Activated CD4-positive, alpha-beta T cell treated with anti-CD3 and anti-CD28 coated beads, Interleukin-2, Interleukin-4, amounts not matched to agents 100 ng/mL and 50 ng/mL, durations not matched to agents 16 hours and 8 hours (primary cell): ENCODE data around the gene OAT.

ENCODE experiments used
- DNase-seq: peaks from one replicate; pipeline ENCODE4 v3.0.0-alpha.2; 2020; ENCODE audit warnings: low spot score

The OAT gene

DNA sequence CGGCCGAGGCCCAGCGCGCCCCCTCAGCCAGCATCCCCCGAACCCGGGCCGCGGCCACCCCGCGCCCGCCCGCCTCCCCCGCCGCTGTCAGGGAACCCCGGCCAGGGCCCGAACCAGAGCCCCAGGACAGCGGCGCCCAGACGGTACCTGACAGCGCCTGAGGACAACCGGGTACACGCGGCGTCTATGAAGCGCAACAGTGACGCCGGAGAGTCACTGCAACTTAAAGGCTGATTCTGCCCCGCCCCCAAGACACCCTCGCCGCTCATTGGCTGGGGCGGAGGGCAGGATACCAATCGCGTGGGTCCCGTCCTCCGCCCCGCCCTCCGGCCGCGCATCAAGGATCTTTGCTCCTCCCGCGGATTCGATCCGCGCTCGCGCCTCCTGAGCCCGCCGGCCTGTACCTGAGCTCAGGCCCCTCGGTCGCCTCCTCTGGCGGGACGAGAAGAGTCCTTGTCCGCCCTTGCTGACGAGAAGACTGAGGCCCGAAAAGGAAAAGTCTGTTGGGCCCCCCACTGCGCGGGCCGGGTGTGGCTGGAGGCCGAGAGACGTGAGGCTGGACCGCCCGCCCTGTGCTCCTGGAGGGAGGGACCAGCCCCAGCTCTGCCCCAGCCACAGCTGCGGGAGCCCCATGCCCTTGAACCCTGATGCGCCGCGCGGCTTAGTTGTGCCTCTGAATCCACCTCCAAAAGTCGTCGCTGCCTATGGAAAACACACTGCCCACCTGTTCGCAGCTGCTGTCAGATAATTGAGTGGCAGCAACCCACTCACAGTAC is at the start of gene OAT:
Gene OAT, minus strand, starts transcription at position 198 of the 776 bp plus-strand sequence. CDS start 6,752 bp downstream, outside the sequence.
- DNase-seq, result peak; percentile 95

DNA sequence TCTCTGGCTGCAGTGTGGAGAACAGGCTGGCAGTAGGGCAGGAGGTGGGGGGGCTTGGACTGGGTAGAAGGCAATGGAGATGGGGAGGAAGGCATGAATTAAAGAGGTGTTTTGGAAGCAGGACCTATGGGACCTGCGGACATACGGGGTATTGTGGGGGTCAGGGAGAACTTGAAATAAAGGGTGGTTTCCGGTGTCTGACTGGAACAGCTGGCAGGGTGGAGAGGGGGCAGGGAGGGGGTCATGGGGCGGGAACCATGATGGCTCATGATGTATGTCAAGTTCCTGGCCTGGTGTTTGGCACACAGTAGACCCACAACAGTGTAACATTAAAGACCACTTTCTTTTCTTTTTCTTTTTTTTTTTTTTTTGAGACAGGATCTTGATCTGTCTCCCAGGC is 48.4 kb upstream of the OAT start:
- DNase-seq, result no peak

DNA sequence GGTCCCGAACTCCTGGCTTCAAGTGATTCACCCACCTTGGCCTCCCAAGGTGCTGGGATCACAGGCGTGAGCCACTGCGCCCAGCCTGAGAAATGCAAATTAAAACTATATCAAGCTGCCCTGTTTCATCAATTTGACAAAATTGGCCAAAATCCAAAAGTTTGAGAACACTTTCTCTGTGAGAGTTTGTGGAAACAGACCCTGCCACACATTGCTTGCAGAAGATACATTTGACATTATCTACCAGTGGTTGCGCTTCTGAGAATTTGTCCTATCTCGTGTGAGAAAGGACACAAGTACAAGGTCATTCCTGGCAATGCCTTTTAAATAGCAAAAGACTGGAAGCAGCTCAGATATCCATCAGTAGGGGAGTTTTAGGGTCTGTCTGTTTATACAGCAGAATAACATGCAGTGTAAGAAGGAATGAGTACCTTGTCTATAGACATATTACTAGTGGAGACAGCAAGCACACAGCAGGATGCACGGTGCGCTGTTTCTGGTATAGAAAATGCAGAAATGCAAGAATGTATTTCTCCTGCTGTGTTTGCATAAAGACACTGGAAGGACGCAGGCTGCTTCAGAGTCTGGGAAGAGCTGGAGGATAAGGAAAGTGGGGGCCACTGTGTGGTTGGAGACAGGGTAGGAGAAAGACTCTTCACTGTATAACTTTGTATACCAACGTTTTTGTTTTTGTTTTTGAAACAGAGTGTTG is 47.2 kb upstream of the OAT start:
- DNase-seq, result no peak

DNA sequence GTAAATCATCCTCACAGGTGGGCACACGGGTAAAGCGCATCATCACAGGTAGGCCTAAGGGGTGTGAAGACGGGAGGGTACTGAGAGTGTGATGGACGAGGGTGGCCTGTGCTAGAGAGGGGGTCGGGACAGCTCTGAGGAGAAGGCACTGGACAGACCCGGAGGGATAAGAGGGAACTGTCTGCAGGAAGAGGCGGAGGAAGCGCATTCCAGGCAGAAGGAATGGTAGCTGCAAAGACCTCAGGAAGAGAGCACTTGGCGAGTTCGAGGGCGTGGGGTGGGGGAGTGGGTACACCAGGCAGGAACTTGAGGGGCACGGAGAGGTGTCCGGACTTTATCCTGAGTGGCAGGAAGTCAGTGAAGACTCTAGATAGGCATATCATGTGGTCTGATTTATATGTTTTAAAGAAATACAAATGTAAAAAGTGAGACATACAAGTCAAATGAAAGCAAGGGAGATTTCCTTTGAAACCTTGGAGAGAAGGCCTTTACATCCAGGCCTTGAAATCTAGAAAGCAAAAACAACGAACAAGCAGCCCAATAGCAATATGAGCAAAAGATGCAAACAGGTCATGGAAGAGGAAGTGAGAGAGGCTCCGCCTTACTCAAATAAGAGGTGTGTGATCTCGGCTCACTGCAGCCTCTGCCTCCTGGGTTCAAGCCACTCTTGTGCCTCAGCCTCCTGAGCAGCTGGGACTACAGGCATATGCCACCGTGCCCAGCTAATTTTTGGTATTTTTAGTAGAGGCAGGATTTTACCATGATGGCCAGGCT is 46.5 kb upstream of the OAT start:
- DNase-seq, result no peak

DNA sequence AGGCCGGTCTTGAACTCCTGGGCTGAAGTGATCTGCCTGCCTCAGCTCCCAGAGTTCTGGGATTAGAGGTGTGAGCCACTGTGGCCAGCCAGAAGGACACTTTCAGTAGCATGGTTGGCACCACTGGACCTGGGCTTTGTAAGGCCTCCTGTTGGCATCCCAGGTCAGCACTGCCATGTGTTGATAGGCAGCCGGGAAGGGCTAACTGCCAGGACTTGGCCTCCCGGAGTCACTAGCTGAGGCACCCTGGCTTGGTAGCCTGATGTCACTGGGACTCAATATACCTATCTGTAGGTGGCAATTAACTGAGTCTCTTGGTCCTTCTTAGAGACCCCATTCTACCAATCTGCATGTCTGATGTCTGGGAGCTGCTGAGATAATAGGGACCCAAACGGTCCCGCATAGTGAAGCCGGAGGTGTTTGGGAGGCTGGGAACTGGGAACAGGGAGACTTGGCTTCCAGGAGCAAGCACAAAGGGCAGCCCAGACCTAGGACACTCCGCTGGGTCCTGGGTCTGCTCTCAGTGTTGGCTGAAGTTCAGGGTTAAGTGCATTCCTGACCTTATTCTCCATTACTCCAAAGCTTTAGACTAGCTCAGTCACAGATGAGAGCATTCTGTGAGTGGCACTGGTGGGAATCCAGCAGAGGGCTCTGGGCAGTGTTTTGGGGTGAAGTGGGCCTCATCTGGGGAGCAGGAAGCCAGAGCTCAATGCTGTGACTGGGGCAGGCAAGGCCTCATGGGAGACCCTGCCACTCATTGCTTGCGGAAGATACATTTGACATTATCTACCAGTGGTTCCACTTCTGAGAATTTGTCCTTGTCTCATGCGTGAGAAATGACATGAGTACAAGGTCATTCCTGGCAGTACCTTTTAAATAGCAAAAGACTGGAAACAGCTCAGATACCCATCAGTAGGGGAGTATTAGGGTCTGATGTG is 45.6 kb upstream of the OAT start:
- DNase-seq, result no peak

DNA sequence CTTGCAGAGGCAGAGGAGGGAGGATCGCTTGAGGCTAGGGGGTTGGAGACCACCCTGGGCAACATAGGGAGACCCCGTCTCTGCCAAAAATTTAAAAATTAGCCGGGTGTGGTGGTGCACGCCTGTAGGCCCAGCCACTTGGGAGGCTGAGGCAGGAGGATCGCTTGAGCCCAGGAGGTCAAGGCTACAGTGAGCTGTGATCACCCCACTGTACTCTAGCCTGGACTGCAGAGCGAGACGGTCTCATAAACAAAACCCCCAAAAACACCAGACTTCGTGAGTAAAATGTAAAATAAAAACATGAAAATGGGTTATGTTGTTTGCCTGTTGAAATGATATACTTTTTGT is 43.6 kb upstream of the OAT start:
- no peak for DNase-seq

DNA sequence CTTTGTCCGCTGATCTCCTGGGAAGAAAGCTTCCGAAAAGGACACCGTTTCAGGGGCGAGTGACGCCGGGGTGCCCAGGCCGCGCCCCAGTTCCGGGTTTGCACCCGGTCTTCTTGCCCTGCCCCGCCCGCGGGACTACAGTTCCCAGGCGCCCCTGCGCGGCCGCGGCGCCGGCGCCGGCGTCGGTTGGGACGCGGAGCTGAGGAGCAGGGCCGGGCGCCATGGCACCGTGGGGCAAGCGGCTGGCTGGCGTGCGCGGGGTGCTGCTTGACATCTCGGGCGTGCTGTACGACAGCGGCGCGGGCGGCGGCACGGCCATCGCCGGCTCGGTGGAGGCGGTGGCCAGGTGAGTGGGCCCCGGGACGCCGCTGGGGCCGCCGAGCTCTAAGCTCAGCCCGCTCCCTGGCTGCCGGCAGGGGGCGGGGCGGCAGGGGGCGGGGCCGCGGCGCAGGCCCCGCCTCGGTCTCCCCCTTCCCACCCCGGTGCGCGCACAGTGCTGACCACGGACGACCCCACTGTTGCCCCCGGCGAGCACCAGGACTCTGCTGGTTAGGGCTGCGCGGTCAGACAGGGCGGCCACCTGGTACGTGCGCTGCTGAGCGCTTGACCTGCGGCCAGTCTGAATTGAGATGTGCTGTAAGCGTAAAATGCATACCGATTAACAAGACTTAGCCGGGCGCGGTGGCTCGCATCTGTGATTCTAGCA is 43.1 kb upstream of the OAT start, which contains the start of gene LHPP:
Gene LHPP, plus strand, starts transcription at position 182 of the 706 bp plus-strand sequence. Its CDS starts 40 bp downstream, at position 222.
- peak; percentile 85 for DNase-seq

DNA sequence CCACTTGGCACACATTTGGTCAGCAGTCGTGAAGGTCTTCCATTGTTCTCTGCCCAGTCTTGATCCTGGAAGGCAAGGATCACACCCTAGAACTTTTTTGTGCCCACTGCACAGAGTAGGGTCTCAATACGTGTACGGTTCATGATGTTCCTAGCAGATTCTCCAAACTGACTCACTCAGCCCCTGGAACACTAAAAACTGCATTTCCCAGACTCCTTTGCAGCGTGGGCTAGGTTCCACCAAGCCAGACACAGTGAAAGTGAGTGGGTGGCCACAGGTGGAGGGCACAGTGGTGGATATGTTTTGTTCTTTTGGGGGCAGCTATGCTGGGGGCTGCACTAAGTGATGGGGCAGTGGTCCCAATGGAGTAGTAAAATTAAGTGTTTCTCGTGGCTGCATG is 41.4 kb upstream of the OAT start:
- no peak for DNase-seq

DNA sequence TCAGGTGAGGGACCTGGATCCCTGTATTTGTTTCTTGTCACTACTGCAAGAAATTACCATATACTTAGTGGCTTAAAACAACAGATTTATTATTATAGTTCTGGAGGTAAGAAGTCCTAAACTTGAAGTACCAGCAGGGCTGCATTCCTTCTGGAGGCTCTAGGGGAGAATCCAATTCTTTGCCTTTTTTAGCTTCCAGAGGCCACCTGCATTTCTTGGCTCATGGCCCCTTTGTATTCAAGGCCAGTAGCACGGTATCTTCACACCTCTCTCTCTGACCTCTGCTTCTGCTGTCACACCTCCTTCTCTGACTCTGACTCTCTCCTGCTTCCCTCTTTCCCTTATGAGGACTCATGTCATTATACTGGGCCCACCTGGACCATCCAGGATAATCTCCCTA is 40.7 kb upstream of the OAT start:
- DNase-seq, result no peak

DNA sequence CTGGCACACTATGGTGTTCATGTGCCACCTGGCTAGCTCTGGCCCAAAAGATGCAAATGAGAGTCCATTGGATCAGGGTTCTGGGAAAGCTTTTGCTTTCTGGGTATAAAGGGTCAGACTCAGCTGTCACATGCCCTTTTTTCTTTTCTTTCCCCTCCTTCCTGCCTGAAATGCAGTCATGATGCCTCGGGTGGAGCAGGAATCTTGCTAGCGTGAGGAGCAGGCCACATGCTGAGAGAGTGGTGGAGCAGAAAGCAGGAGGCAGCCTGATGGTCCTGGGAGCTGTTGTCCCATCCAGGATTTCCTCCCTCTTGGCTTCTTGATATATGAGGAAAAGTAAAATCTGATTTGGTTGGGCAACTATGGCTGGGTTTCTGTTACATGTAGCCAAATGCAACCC is 40.2 kb upstream of the OAT start:
- no peak for DNase-seq

DNA sequence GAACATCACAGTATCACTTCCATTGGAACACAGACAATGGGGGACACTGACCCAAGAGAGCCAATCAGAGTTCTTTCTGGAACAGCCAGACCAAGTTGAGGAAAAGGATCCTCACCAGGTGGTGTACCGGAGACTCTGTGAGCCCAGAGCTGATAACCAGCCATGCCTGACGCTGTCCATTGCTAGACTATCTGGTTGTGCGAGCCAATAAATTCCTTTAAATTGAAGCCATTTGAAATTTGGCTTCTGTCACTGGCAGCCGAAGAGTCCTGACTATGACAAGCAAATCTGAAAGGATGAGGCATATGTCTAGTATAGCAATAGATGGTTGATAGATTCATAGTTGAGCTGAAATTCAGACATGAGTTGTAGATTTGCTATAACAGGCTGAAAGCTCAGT is 39.8 kb upstream of the OAT start:
- no peak for DNase-seq

DNA sequence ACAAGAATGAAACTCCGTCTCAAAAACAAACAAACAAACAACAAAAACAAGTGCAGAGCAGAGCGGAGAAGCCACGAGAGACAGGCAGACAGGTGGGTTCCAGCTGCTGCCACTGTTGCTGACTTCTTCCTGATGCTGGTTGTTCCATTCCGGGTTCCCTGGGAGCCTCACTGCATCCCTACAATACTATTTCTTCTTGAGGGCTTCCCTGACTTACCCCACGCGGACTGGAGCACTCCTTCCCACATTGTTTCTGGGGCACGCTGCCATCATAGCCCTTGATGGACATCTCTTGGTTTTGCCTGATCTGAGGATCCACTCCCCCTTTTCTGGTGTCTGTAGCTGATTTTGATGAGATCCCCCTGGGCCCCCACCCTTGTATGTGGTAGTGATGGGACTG is 36.7 kb upstream of the OAT start:
- DNase-seq, result no peak

DNA sequence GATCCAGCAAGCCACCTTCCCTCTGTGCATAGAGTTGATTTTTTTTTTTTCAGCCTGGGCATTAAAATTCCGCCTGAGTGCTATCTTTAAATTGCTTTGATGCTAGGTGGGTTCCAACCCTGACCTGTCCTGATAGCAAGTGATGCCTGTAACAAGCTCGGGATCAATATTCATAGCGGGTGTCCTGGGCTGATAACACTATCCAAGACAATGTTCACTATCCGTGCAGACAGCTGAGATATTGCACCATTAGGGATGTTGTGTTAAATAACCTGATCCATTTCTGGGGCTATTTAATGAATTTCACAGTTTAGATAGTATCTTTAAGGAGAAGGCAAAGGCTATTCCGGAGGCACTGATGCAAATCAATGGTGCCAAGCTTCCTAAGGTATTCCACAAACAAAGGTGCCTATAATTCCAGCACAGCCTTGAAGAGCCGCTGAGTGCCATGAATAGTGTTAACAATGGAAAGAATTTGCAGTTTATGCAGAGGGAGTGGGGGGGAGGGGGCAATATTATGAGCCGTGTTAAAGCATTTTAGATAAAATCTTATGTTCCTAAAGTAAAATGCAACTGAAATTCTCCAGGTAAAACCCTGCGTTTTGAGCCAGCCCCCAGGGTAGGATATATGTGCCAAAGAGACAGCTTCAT is 35.4 kb upstream of the OAT start:
- DNase-seq, result no peak

DNA sequence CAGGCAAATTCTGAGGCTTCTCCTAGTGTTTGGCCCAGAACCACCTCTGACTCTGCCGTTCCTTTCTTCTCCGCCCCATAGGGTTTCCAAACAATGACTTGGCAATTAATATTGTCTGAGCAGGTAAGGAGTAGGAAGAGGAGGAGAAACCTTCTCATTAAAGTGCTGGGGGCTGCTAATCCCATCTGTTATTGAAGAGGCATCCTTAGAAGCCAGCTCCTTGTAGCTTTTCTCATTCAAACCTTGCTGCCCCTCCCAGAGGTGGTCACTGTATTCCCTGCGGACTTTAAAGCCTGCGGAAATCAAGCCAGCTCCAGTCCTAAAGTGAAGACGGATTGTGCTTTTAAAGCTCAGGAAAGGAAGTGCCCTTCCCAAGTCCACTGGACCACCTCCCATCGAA is 32.6 kb upstream of the OAT start:
- no peak for DNase-seq

DNA sequence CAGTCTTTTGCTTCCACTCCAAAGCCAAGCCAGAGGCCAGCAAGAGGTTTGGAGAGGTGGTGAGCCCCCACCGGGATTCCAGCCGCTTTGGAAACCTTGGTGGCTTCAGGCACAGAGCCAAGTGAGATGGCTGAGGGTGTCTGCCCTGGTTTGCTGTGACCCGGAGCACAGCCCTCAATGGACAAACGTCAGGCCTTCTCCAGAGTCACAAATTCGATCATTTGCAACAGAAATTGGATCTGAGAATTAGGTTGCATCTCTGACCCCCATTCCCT is 32.0 kb upstream of the OAT start:
- DNase-seq, result no peak

DNA sequence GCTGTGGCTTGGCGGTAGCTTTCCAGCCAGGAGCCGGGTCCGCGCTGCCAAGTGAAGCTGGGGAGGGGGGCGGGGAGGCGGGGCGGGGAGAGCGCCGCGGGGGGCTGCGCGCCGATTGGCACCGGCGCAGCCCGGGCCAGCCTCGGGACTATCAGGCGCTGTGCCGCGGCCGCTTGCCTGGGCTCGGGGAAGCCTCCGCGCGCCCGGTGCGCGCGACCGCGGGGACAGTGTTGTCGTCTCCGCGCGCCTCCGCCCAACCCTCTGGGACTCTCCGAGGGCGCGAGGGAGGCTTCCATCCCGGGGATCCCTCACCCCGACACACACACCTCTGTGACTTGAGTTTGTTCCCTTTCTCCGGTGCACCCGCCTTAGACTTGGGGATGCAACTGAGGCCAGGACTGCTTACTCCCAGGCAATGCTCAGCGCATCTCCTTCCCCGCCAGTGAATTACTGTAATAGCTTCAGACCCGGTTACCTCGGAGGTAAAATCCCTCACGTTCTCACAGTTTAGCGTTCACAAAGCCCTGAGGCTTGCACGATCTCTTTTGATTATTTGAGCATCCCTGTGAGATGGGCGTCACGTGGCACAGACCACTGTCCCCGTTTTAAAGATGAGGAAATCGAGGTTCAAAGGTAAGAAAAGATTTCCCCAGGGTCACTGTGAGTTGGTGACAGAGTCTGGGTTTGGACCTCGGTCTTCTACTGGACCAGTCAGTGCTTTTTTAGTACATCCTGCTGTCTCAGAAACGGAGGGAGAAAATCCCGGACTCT is 31.5 kb upstream of the OAT start, which contains the start of gene NKX1-2:
Gene NKX1-2, minus strand, starts transcription at position 24 of the 771 bp plus-strand sequence. CDS start 92 bp downstream, outside the sequence.
- DNase-seq, result no peak

DNA sequence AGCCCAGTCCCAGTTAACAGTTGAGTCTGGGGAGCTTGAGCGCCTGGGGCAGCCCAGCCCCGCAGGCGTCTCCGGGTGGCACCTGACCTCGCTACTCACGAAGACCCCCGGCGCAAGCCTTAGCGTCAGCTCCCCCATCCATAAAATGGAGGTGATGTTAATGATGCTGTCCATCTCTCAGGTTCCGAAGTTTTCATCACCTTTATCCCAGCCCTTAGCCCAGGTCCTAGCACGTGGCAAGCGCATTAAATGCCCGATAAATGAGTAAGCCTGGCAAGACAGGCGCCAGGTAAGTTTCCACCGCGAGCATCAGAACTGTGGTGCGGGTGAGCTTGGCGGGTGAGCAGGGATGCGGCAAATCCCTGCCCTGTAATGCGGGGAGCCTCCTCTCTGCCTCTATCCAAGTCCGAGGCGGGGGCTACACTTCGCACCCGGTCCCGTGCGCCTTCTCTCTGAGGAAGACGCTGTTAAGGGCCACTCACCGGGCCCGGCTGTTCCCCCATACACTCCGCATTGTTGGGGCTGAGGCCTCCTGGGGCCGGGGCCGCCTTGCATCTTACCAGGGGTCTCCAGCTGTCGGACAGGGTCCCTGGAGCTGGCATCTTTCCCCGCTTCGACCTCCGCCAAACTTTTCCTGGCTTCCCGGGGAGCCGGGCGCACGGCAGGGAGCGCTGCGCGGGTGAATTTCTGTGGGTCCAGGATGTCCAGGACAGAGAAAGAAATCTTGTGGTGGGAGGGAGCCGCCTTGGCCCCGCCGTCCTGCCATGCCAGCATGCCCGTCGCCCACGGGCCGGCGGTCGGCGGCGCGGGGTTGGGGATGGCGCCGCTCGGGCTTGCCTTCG is 30.7 kb upstream of the OAT start:
- no peak for DNase-seq

DNA sequence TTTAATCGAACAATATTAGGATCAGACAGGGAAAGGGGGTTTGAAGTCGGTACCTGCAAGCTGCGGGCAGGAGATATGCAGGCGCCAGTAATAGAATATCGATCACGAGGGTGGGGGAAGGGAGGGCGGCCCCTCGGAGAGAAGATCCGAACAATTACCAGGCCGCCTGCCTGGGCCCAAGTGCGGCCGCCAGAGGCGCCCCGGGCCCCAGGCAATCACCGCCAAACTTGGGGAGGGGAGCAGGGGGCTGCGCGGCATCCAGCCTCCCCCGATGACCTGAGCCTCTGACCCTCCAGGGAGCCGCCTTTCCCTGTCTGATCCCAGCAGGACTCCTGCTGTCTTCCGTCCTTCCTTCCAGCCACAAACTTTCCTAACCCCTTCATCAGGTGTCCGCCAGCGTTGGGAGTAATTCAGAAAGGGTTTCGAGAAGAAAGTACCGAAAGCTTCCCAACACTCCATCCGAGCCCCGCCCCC is 30.0 kb upstream of the OAT start:
- no peak for DNase-seq
